Neuronal stem cell (in vitro differentiated cells): ENCODE results near the gene POU4F1.

Source experiments
- DNase-seq: peaks from one replicate; pipeline ENCODE4 v3.0.0-alpha.2; 2013; ENCODE audit warnings: low spot score
- H2AFZ ChIP-seq: one replicate; pipeline ENCODE4 v1.6.1; 2013; ENCODE audit warnings: mild to moderate bottlenecking, low read length, inconsistent platforms
- H2AK5ac ChIP-seq: 2 replicates; pipeline ENCODE4 v1.6.1; 2013; ENCODE audit warnings: low read depth, mild to moderate bottlenecking, inconsistent platforms, low read length, moderate library complexity, mixed read lengths
- H2BK120ac ChIP-seq: 2 replicates; pipeline ENCODE4 v1.6.1; 2013; ENCODE audit warnings: low read depth, mild to moderate bottlenecking, inconsistent platforms, low read length, moderate library complexity, mixed read lengths
- H2BK12ac ChIP-seq: one replicate; pipeline ENCODE4 v1.6.1; 2013; ENCODE audit warnings: low read length, inconsistent platforms
- H2BK15ac ChIP-seq: 2 replicates; pipeline ENCODE4 v1.6.1; 2013; ENCODE audit warnings: mild to moderate bottlenecking, low read length, inconsistent platforms, mixed read lengths
- H2BK5ac ChIP-seq: one replicate; pipeline ENCODE4 v1.6.1; 2013; ENCODE audit warnings: inconsistent platforms, mild to moderate bottlenecking, low read length, moderate library complexity
- H3K14ac ChIP-seq: one replicate; pipeline ENCODE4 v1.6.1; 2013; ENCODE audit warnings: low read length, inconsistent platforms
- H3K18ac ChIP-seq: 2 replicates; pipeline ENCODE4 v1.6.1; 2013; ENCODE audit warnings: low read length, inconsistent platforms
- H3K23ac ChIP-seq: 2 replicates; pipeline ENCODE4 v1.6.1; 2013; ENCODE audit warnings: low read depth, mild to moderate bottlenecking, mixed read lengths, low read length, inconsistent platforms; ENCODE audit not compliant: poor library complexity
- H3K27ac ChIP-seq: replicated peaks from 3 replicates; pipeline ENCODE4 v1.5.1; 2013; ENCODE audit warnings: low read length, inconsistent platforms
- H3K27me3 ChIP-seq, 3 experiments: 2 replicates each; pipeline ENCODE4 v1.6.1; 2013; ENCODE audit warnings: low read length in 3 of 3, mild to moderate bottlenecking in 2 of 3, inconsistent platforms in 1 of 3, low read depth in 1 of 3, mixed read lengths in 1 of 3, moderate library complexity in 1 of 3; ENCODE audit not compliant: control insufficient read depth in 3 of 3, insufficient read depth in 3 of 3
- H3K36me3 ChIP-seq, 2 donors: replicated peaks in 1 of 2; 2 replicates each; pipeline ENCODE4 v1.6.1; 2013; ENCODE audit warnings: low read length in 2 of 2; ENCODE audit not compliant: control insufficient read depth in 2 of 2, insufficient read depth in 2 of 2
- H3K4ac ChIP-seq: 2 replicates; pipeline ENCODE4 v1.6.1; 2013; ENCODE audit warnings: inconsistent platforms, mild to moderate bottlenecking, low read length, moderate library complexity
- H3K4me1 ChIP-seq, 2 donors: 1 replicate in 1 of 2; 2 replicates in 1 of 2; pipeline ENCODE4 v1.6.1; 2013; ENCODE audit warnings: low read length in 2 of 2, low read depth in 1 of 2; ENCODE audit not compliant: control insufficient read depth in 2 of 2, insufficient read depth in 1 of 2
- H3K4me2 ChIP-seq: one replicate; pipeline ENCODE4 v1.6.1; 2013; ENCODE audit warnings: mild to moderate bottlenecking, low read length, inconsistent platforms; ENCODE audit not compliant: insufficient read depth, poor library complexity, severe bottlenecking
- H3K4me3 ChIP-seq, 2 donors: 2 replicates each; pipeline ENCODE4 v1.5.1; 2013; ENCODE audit warnings: low read length in 2 of 2, mild to moderate bottlenecking in 2 of 2, inconsistent platforms in 1 of 2, moderate library complexity in 1 of 2
- H3K79me1 ChIP-seq: one replicate; pipeline ENCODE4 v1.6.1; 2013; ENCODE audit warnings: low read depth, mild to moderate bottlenecking, inconsistent platforms, low read length, moderate library complexity
- H3K9ac ChIP-seq: one replicate; pipeline ENCODE4 v1.6.1; 2013; ENCODE audit warnings: mild to moderate bottlenecking, low read depth, low read length, inconsistent platforms; ENCODE audit not compliant: poor library complexity
- H3K9me3 ChIP-seq, 2 donors: replicated peaks in 1 of 2; 2 replicates each; pipeline versions ENCODE3 to v1.6.1; 2013; ENCODE audit warnings: low read length in 2 of 2, mild to moderate bottlenecking in 2 of 2, inconsistent platforms in 1 of 2, low read depth in 1 of 2, mixed read lengths in 1 of 2, moderate library complexity in 1 of 2; ENCODE audit not compliant: control insufficient read depth in 2 of 2, insufficient read depth in 1 of 2
- H4K8ac ChIP-seq: one replicate; pipeline ENCODE4 v1.6.1; 2013; ENCODE audit warnings: low read depth, mild to moderate bottlenecking, inconsistent platforms, low read length, moderate library complexity
- H4K91ac ChIP-seq: one replicate; pipeline ENCODE4 v1.6.1; 2013; ENCODE audit warnings: low read length, low read depth, mild to moderate bottlenecking, inconsistent platforms; ENCODE audit not compliant: poor library complexity
- WGBS, 2 donors: extraction: QIAGEN DNeasy Blood & Tissue Kit; methylation state at CpG; one replicate each; pipeline ENCODE4 v1.1.7; 2013; ENCODE audit warnings: missing lambda C conversion rate in 2 of 2, mixed read lengths in 1 of 2; ENCODE audit not compliant: insufficient read length in 2 of 2, insufficient replicate concordance in 1 of 2; ENCODE audit errors: extremely low coverage in 2 of 2; 5-methylcytosine and 5-hydroxymethylcytosine counted together

The POU4F1 gene

DNA sequence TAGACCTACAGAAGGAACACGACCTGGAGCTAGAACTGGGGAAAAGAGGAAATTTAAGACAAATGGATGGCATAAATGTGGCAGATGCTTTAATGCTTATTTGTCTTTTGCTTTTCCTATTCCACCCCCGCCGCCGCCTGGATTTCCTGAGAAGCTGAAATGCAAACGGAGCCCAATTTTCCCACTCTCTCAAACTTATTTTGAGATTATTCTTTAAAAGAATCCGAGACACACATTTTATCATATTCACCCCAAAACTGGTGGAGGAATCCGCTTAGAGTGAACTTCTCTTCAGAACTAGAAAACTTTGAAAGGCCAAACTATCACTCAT is 5.8 kb downstream of the POU4F1 start:
- H2AFZ ChIP-seq, result no peak overlapping the region
- H3K23ac ChIP-seq, result no peak overlapping the region
- H3K18ac ChIP-seq, result no peak overlapping the region
- no peak overlapping the region for H3K27ac ChIP-seq
- peaks cover 2% of the 10 kb centered on the region for H3K79me1 ChIP-seq
- no peak overlapping the region for H3K4ac ChIP-seq
- H4K91ac ChIP-seq, result no peak overlapping the region
- peaks cover 0 to 2% of the 10 kb centered on the region in 2 donors for H3K9me3 ChIP-seq
- H3K4me1 ChIP-seq, result peaks cover 7 to 11% of the 10 kb centered on the region in 2 donors
- H3K4me2 ChIP-seq, result no peak overlapping the region
- no peak overlapping the region for H2BK12ac ChIP-seq
- no peak overlapping the region for H4K8ac ChIP-seq
- no peak overlapping the region for H3K4me3 ChIP-seq
- no peak overlapping the region for H2BK120ac ChIP-seq
- peaks cover 40 to 96% (median 88%) of the 10 kb centered on the region in 3 experiments for H3K27me3 ChIP-seq
- H2AK5ac ChIP-seq, result no peak overlapping the region
- no peaks in the 10 kb centered on the region for H3K36me3 ChIP-seq
- H2BK15ac ChIP-seq, result no peak overlapping the region
- no peak overlapping the region for H3K9ac ChIP-seq
- DNase-seq, result no peak
- H2BK5ac ChIP-seq, result no peak overlapping the region
- no peak overlapping the region for H3K14ac ChIP-seq
- WGBS, 2 donors, result no CpG with 5 or more reads among the region's 7 CpGs

DNA sequence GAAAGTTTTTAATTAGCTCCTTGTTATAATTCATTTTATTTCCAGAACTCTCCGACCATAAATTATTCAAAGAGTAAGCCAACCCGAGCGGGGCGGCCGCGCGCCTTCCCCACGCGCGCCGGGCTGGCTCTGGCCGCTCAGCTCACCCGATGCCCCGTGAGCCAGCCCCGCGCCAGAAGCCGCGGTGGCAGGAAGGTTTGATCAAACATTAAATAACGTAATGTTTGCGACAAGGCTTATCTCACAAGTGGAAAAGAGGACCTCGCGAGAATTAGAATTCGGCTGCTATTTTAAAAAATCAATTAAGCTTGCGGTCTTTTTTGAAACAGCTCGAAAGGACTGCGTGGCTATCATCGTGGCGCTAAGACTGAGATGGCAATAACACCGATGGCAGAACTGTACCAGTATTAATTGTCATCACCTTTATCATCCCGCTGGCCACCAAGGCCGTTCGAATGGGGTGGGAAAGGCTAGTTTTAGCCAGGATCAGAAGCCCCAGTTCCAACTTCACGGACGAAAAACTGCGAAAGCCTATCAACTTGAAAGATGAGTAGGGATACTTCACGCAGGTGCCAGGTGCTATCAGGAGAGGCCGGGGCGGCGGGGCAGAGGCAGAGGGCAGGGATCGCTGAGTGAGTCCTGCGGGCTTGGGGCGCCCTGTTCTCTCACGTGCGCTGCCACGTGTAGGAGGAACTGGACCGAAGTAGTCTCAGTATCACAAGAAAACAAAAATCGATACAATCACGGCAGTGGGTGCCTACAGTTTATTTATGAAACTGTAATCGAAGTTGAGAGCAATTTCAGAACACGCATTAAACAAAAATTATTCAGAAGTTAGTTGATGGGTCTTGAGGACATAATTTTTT is 6.4 kb downstream of the POU4F1 start:
- Histone ChIP-seq H3K79me1 (no peaks in the 10 kb centered on the region), H3K18ac (peak overlapping the region; percentile 71), H3K14ac (no peak overlapping the region), H2AK5ac (no peak overlapping the region), H3K9me3 (peaks cover 0 to 2% of the 10 kb centered on the region in 2 donors), H2BK5ac (no peak overlapping the region), H2BK12ac (no peak overlapping the region), H3K4me1 (peaks cover 7 to 11% of the 10 kb centered on the region in 2 donors), H4K91ac (no peak overlapping the region), H3K4ac (no peak overlapping the region), H3K36me3 (no peaks in the 10 kb centered on the region), H3K23ac (no peak overlapping the region), H3K9ac (no peak overlapping the region), H3K27ac (no peak overlapping the region), H2AFZ (peak overlapping the region; percentile 92), H3K4me2 (peak overlapping the region; percentile 89), H2BK15ac (no peak overlapping the region), H3K4me3 (peak overlapping the region in 1 of 2 donors; percentile 43), H2BK120ac (no peak overlapping the region), H4K8ac (no peak overlapping the region), H3K27me3 (peaks cover 36 to 98% (median 85%) of the 10 kb centered on the region in 3 experiments)
- peak; percentile 33 for DNase-seq
- no CpG with 5 or more reads among the region's 50 CpGs for WGBS, 2 donors

DNA sequence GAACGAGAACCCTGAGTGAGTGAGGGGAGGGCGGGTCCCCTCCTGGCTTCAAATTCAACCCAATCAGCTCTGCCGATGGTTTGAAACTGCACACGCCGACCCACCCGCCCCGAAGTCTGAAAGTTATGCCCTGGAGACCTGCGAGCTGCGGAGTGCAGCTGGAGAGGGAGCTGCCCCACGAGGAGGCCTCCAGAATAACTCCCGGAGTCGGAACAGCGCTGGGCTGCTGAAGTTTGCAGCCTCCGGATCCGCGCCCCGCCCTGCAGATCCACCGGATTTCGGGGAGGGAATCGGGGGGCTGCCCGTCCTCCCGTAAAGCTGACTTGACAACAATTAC is 7.0 kb downstream of the POU4F1 start:
- peak; percentile 50 for DNase-seq
- no peak overlapping the region for H3K4ac ChIP-seq
- peak overlapping the region; percentile 71 for H3K18ac ChIP-seq
- H4K8ac ChIP-seq, result no peak overlapping the region
- H2BK120ac ChIP-seq, result no peak overlapping the region
- no peak overlapping the region for H2BK12ac ChIP-seq
- H2BK5ac ChIP-seq, result no peak overlapping the region
- peak overlapping the region; percentile 89 for H3K4me2 ChIP-seq
- no CpG with 5 or more reads among the region's 22 CpGs for WGBS, 2 donors
- no peak overlapping the region for H3K9ac ChIP-seq
- peaks cover 0 to 2% of the 10 kb centered on the region in 2 donors for H3K9me3 ChIP-seq
- H3K4me1 ChIP-seq, result peaks cover 7 to 9% of the 10 kb centered on the region in 2 donors
- H2AFZ ChIP-seq, result peak overlapping the region; percentile 92
- no peak overlapping the region for H2BK15ac ChIP-seq
- H3K4me3 ChIP-seq, result peak overlapping the region; percentile 33 to 43
- H3K36me3 ChIP-seq, result no peaks in the 10 kb centered on the region
- peaks cover 33 to 100% (median 79%) of the 10 kb centered on the region in 3 experiments for H3K27me3 ChIP-seq
- no peak overlapping the region for H3K23ac ChIP-seq
- no peak overlapping the region for H3K14ac ChIP-seq
- H2AK5ac ChIP-seq, result no peak overlapping the region
- no peak overlapping the region for H4K91ac ChIP-seq
- no peak overlapping the region for H3K27ac ChIP-seq
- no peaks in the 10 kb centered on the region for H3K79me1 ChIP-seq

DNA sequence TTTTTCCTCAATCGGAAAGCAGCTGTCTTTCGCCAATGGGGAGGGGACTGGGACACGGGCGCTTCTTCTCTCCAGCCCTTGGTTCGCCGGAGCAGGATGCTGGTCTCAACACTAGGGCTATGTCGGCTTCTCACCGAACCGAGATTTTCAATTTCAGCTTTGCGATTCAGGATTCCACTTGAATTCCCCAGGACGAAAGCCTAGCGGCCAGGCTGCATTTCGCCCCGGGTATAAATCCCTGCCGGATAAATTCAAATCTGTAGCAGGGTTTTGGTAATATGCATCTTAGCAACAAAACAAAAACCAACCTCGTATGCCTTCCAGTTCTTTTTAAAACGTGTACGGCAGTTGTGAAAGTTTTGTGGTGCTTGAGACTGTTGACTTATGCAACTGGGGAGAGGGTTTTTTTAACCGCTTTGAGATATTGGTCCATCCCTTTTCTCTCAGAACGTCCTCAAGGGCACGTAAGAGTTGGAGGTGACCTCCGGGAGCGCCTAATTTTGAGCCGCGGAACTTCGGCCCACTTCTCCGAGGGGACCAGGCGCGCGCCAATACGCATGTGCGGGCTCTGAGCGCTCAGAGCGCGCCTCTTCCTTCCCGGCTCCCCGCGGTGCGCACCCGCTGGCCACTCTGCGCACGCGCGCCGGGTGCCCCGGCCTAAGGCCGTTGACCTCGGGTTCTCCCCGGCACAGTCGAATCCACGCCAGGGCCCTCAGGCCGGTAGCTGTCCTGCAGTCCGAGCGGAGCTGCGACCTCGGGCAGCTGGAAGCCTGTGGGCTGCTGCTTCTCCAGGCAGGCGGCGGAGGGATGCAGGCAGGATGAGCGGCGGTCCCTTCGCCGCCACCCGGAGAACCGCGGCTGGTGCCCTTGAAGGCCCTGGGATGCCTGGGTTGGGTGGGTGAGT is 7.6 kb downstream of the POU4F1 start:
- DNase-seq, result peak; percentile 66
- no CpG with 5 or more reads among the region's 65 CpGs for WGBS, 2 donors
- H4K91ac ChIP-seq, result no peak overlapping the region

More for the DNA sequence above, 7.6 kb downstream of the POU4F1 start:
- Histone ChIP-seq H2AK5ac (no peak overlapping the region), H3K14ac (peak overlapping the region; percentile 38), H2BK5ac (peak overlapping the region; percentile 39), H3K18ac (peak overlapping the region; percentile 92), H3K4me1 (peaks cover 7 to 9% of the 10 kb centered on the region in 2 donors), H2BK12ac (no peak overlapping the region), H2BK120ac (no peak overlapping the region), H3K9ac (peak overlapping the region; percentile 60), H3K4me3 (peak overlapping the region; percentile 43 to 80), H3K36me3 (no peaks in the 10 kb centered on the region), H3K27ac (no peak overlapping the region), H4K8ac (no peak overlapping the region), H3K27me3 (peaks cover 28 to 98% (median 73%) of the 10 kb centered on the region in 3 experiments), H3K9me3 (peaks cover 0 to 2% of the 10 kb centered on the region in 2 donors), H3K23ac (no peak overlapping the region), H3K4ac (no peak overlapping the region), H3K4me2 (peak overlapping the region; percentile 89), H2BK15ac (no peak overlapping the region), H2AFZ (peak overlapping the region; percentile 92), H3K79me1 (no peaks in the 10 kb centered on the region)
